ENCODE measurements around the gene TSNAX.
A peak's percentile ranks its signal among the peaks of the same experiment; 100 is the strongest.

TSNAX gene

GRCh38 chr1:231519166-231519565 is 9.3 kb upstream of the TSNAX start:
- DNase-seq: peak; percentile 10

GRCh38 chr1:231522038-231522437 is 6.4 kb upstream of the TSNAX start:
- no peak for DNase-seq

GRCh38 chr1:231522931-231523642 is 5.4 kb upstream of the TSNAX start:
- no peak for DNase-seq

GRCh38 chr1:231523816-231524215 is 4.7 kb upstream of the TSNAX start:
- DNase-seq: no peak

- no peak for DNase-seq
These were observed 1.9 kb upstream of the TSNAX start for GRCh38 chr1:231526536-231526935.

- DNase-seq: no peak
These were observed 790 bp upstream of the TSNAX start for GRCh38 chr1:231527586-231528171.

- no peak for DNase-seq
These were observed 4.8 kb downstream of the TSNAX start for GRCh38 chr1:231533240-231533639.

GRCh38 chr1:231534703-231535159 is 6.3 kb downstream of the TSNAX start:
- DNase-seq: no peak

- DNase-seq: no peak
These were observed 7.6 kb downstream of the TSNAX start for GRCh38 chr1:231536099-231536498.

GRCh38 chr1:231540847-231541246 is 12.4 kb downstream of the TSNAX start:
- no peak for DNase-seq

GRCh38 chr1:231541842-231542241 is 13.4 kb downstream of the TSNAX start:
- DNase-seq: no peak

GRCh38 chr1:231544943-231545592 is 16.6 kb downstream of the TSNAX start:
- no peak for DNase-seq

GRCh38 chr1:231546693-231547092 is 18.2 kb downstream of the TSNAX start:
- no peak for DNase-seq

- DNase-seq: no peak
These were observed 21.4 kb downstream of the TSNAX start for GRCh38 chr1:231549733-231550447.

- DNase-seq: no peak
These were observed 21.9 kb downstream of the TSNAX start for GRCh38 chr1:231550448-231550781.

GRCh38 chr1:231553320-231553719 is 24.9 kb downstream of the TSNAX start:
- no peak for DNase-seq

- no peak for DNase-seq
These were observed 26.5 kb downstream of the TSNAX start for GRCh38 chr1:231554969-231555368.

GRCh38 chr1:231557411-231557810 is 28.9 kb downstream of the TSNAX start:
- no peak for DNase-seq

- peak; percentile 20 for DNase-seq
These were observed 29.6 kb downstream of the TSNAX start for GRCh38 chr1:231557898-231558707.

- no peak for DNase-seq
These were observed 30.3 kb downstream of the TSNAX start for GRCh38 chr1:231558708-231559185.

GRCh38 chr1:231561647-231562383 is 33.3 kb downstream of the TSNAX start:
- no peak for DNase-seq

- DNase-seq: no peak
These were observed 34.8 kb downstream of the TSNAX start for GRCh38 chr1:231563247-231563646.

Data from fibroblast of skin of abdomen (primary cell).